Heart left ventricle (tissue), 16 donors: ENCODE results near the gene CRYBG3. TPM values are rescaled to one million over a fixed set of nuclear protein-coding genes. Genes with fewer than 3 reads are reported as not detected.

Source experiments
- ATAC-seq, 4 donors: fragments of 200-7000 bp; cut with Tn5 transposase; one replicate each; pipeline ENCODE4 v1.9.1; 2020 to 2022; ENCODE audit warnings: moderate library complexity in 4 of 4, mild to moderate bottlenecking in 3 of 4, moderate number of reproducible peaks in 1 of 4
- DNase-seq, 5 donors: peaks; one replicate each; pipeline ENCODE4 v3.0.0-alpha.2; 2020
- H3K27ac ChIP-seq, 12 donors: fragments of 200-600 bp; sonication (generic) in 4 of 12; one replicate each; pipeline versions ENCODE4 v1.5.0 to v1.8.0; 2016 to 2022; ENCODE audit warnings: mild to moderate bottlenecking in 2 of 12
- H3K27me3 ChIP-seq, 9 donors: fragments of 200-600 bp; sonication (generic) in 2 of 9; one replicate each; pipeline versions ENCODE4 v1.5.1 to v1.8.0; 2016 to 2022; ENCODE audit warnings: mild to moderate bottlenecking in 3 of 9
- H3K36me3 ChIP-seq, 9 donors: fragments of 200-600 bp; sonication (generic) in 2 of 9; one replicate each; pipeline versions ENCODE4 v1.5.0 to v1.8.0; 2018 to 2022; ENCODE audit warnings: mild to moderate bottlenecking in 2 of 9
- H3K4me1 ChIP-seq, 12 donors: fragments of 200-600 bp; sonication (generic) in 4 of 12; one replicate each; pipeline versions ENCODE4 v1.5.0 to v1.8.0; 2016 to 2022; ENCODE audit warnings: mild to moderate bottlenecking in 3 of 12
- H3K4me3 ChIP-seq, 12 donors: fragments of 200-600 bp; sonication (generic) in 4 of 12; one replicate each; pipeline versions ENCODE4 v1.5.0 to v1.8.0; 2017 to 2022; ENCODE audit warnings: mild to moderate bottlenecking in 9 of 12, moderate library complexity in 4 of 12
- H3K9me3 ChIP-seq, 12 donors: fragments of 200-600 bp; sonication (generic) in 4 of 12; one replicate each; pipeline versions ENCODE4 v1.5.0 to v1.8.0; 2016 to 2022; ENCODE audit warnings: mild to moderate bottlenecking in 1 of 12
- CTCF ChIP-seq, 12 donors: fragments of 200-600 bp; sonication (generic) in 4 of 12; IDR thresholded peaks; one replicate each; pipeline versions ENCODE4 v1.5.0 to v1.8.0; 2018 to 2022; ENCODE audit warnings: antibody characterized with exemption in 12 of 12, mild to moderate bottlenecking in 5 of 12
- POLR2A ChIP-seq, 2 donors: fragments of 450-650 bp; IDR thresholded peaks; one replicate each; pipeline ENCODE4 v1.6.1; 2017; ENCODE audit warnings: antibody characterized with exemption in 2 of 2, mild to moderate bottlenecking in 2 of 2, moderate library complexity in 2 of 2
- WGBS, 4 donors: extraction: QIAGEN DNeasy Blood & Tissue Kit in 2 of 4; methylation state at CpG; one replicate each; pipeline versions ENCODE4 v1.1.5 to v1.1.7; 2013 to 2018; 5-methylcytosine and 5-hydroxymethylcytosine counted together
- intact Hi-C, 10 donors: fragments of 100-400 bp; cut with DNase I; formaldehyde crosslinking; loops; one replicate each; pipeline versions ENCODE4 v1.11.1 to v1.14.2; 2022
- polyA plus RNA-seq, 2 donors: library from polyadenylated mRNA; stranded (reverse); fragments of 200-250 nt; gene quantifications; one replicate each; pipeline ENCODE4 v1.2.3, GENCODE V29; 2013
- total RNA-seq, 9 donors: library from RNA; depleted of rRNA in 2 of 9; stranded (reverse); fragments of >200 nt in 2 of 9; fragmentation: NEBNext Ultra II Directional in 3 of 9; extraction: Animal tissue kit (Norgen Biotek cat#: 25700) in 3 of 9; gene quantifications; one replicate each; pipeline versions ENCODE4 v1.1.0 to v1.2.4, GENCODE V29; 2016 to 2023
- donor health status: ischemic (EF 13 %, LVEDD 7.1; RV severe dilation, severe dysfunction).
- donor health status: healthy with polysubstance abuse.
- donor health status: DM: no; HTN: yes; CAD: no.
- donor health status: DM: no; HTN: no; CAD: no.
- donor health status: ischemic (EF 25% LVEDD 6.9; RV normal size, moderate dysfunction).
- donor health status: ischemic (EF 25% LVEDD 5.7; RV mildly dilated, moderate dysfunction).
- donor health status: healthy.
- donor health status: DM: yes; HTN: yes; CAD: no.
- donor health status: ischemic (EF 35%, LVEDD 5.7; RV mildly dilated, moderate dysfunction).
- donor health status: nonischemic (EF 11% LVEDD 7.7; RV severe dilation, severe dysfunction).
- donor health status: DM: yes; HTN: yes; CAD: no.
- donor health status: PGD.
- donor health status: ischemic (EF 29% LVEDD 5.4; RV normal size, mild dysfunction).
- donor health status: nonischemic (EF 23%, LVEDD 6.1; RV moderate dilation, normal function).

The CRYBG3 gene
- total and polyA plus RNA-seq, 11 donors = 5.5 to 34.1 (median 20.9) TPM

GRCh38 chr3:97937205-97937604, 115.4 kb downstream of the CRYBG3 start:
- no peak for TF ChIP-seq POLR2A (IDR thresholded peaks at IDR 0.05)
- no peak for TF ChIP-seq CTCF (IDR thresholded peaks at IDR 0.05)
- H3K4me1 ChIP-seq = peaks cover 0 to 13% (median 2%) of the 10 kb centered on the region in 12 donors
- H3K27me3 ChIP-seq = no peaks in the 10 kb centered on the region
- H3K9me3 ChIP-seq = no peaks in the 10 kb centered on the region
- H3K27ac ChIP-seq = no peak overlapping the region
- intact Hi-C loops = loop anchor here in 3 of 10 donors (10.0 kb wide), 2 partner anchors 112 to 142 kb away; partner anchors contain the start of gene CRYBG3 (in 2 of the 3)
- ATAC-seq (no peak), DNase-seq (no peak)
- H3K4me3 ChIP-seq = no peak overlapping the region
- 95 to 99% (median 97%) methylated on average over 2 of the region's 2 CpGs for WGBS, 4 donors
- peaks cover 0 to 100% (median 71%) of the 10 kb centered on the region in 9 donors for H3K36me3 ChIP-seq

- no peak for ATAC-seq
- Histone ChIP-seq H3K36me3 (peaks cover 0 to 100% (median 83%) of the 10 kb centered on the region in 9 donors), H3K4me3 (no peak overlapping the region), H3K4me1 (peaks cover 0 to under 1% (median 0%) of the 10 kb centered on the region in 12 donors), H3K27me3 (no peaks in the 10 kb centered on the region), H3K27ac (no peak overlapping the region), H3K9me3 (no peaks in the 10 kb centered on the region)
- 91 to 96% (median 95%) methylated on average over 1 of the region's 1 CpG for WGBS, 4 donors
- intact Hi-C loops = loop anchor here in 4 of 10 donors (2.0 to 10.0 kb wide), 3 partner anchors 114 to 146 kb away; partner anchors contain the start of gene CRYBG3 (in 2 of the 4)
- no peak for DNase-seq
- TF ChIP-seq CTCF (IDR thresholded peaks at IDR 0.05) = no peak
- TF ChIP-seq POLR2A (IDR thresholded peaks at IDR 0.05) = no peak
These were observed 116.6 kb downstream of the CRYBG3 start for GRCh38 chr3:97938444-97938843.

GRCh38 chr3:97939401-97939800, 117.6 kb downstream of the CRYBG3 start:
- Histone ChIP-seq H3K36me3 (peaks cover 0 to 100% (median 86%) of the 10 kb centered on the region in 9 donors), H3K9me3 (no peaks in the 10 kb centered on the region), H3K27ac (no peak overlapping the region), H3K4me1 (no peaks in the 10 kb centered on the region), H3K4me3 (no peak overlapping the region), H3K27me3 (no peaks in the 10 kb centered on the region)
- TF ChIP-seq CTCF (IDR thresholded peaks at IDR 0.05) (no peak), POLR2A (IDR thresholded peaks at IDR 0.05) (no peak)
- intact Hi-C loops = loop anchor here in 4 of 10 donors (2.0 to 10.0 kb wide), 3 partner anchors 115 to 147 kb away; partner anchors contain the start of gene CRYBG3 (in 2 of the 4)
- ATAC-seq = no peak
- no peak for DNase-seq
- WGBS, 4 donors = 92 to 98% (median 94%) methylated on average over 2 of the region's 2 CpGs

GRCh38 chr3:97940034-97940433, 118.2 kb downstream of the CRYBG3 start:
- no peak for ATAC-seq

More at GRCh38 chr3:97940034-97940433, 118.2 kb downstream of the CRYBG3 start:
- no peak overlapping the region for H3K4me3 ChIP-seq
- H3K27me3 ChIP-seq = no peaks in the 10 kb centered on the region
- peaks cover 0 to 100% (median 89%) of the 10 kb centered on the region in 9 donors for H3K36me3 ChIP-seq
- intact Hi-C loops = loop anchor here in 5 of 10 donors (2.0 to 10.0 kb wide), 3 partner anchors 143 to 147 kb away; no protein-coding TSS in a partner anchor
- peak in 7 of 12 donors; percentile 5 to 42 (median 33) for TF ChIP-seq CTCF (IDR thresholded peaks at IDR 0.05)
- no peak for TF ChIP-seq POLR2A (IDR thresholded peaks at IDR 0.05)
- H3K4me1 ChIP-seq = no peaks in the 10 kb centered on the region
- H3K9me3 ChIP-seq = no peaks in the 10 kb centered on the region
- H3K27ac ChIP-seq = no peak overlapping the region
- DNase-seq = no peak
- WGBS, 4 donors = 56 to 67% (median 65%) methylated on average over 1 of the region's 1 CpG
